GM23338 (cell line): ENCODE data around the gene CLEC12A. TPM values are rescaled to one million over a fixed set of nuclear protein-coding genes. Genes with fewer than 3 reads are reported as not detected.

Experiments used
- ATAC-seq: fragments of 200-7000 bp; cut with Tn5 transposase; 3 replicates; pipeline ENCODE4 v1.9.1; 2020
- DNase-seq: peaks from one replicate; pipeline ENCODE4 v3.0.0-alpha.2; 2015; ENCODE audit warnings: low spot score
- H2AFZ ChIP-seq: fragments of 200-600 bp; sonication (generic); 2 replicates; pipeline ENCODE4 v1.8.0; 2016; ENCODE audit warnings: antibody characterized with exemption, mild to moderate bottlenecking, moderate library complexity
- H3F3A ChIP-seq: fragments of 200-600 bp; sonication (generic); replicated peaks from 2 replicates; pipeline ENCODE4 v1.8.0; 2017; ENCODE audit warnings: antibody characterized with exemption, mixed run types, low read depth
- H3K27ac ChIP-seq: fragments of 200-600 bp; sonication (generic); 2 replicates; pipeline ENCODE4 v1.6.1; 2016; ENCODE audit warnings: low read depth
- H3K27me3 ChIP-seq: fragments of 200-600 bp; sonication (generic); 2 replicates; pipeline ENCODE4 v1.8.0; 2016; ENCODE audit warnings: mild to moderate bottlenecking, mixed run types, moderate library complexity; ENCODE audit not compliant: insufficient read depth
- H3K36me3 ChIP-seq: fragments of 200-600 bp; sonication (generic); 2 replicates; pipeline ENCODE4 v1.8.0; 2016; ENCODE audit warnings: mild to moderate bottlenecking; ENCODE audit not compliant: insufficient read depth
- H3K4me1 ChIP-seq: fragments of 200-600 bp; sonication (generic); 2 replicates; pipeline ENCODE4 v1.8.0; 2016; ENCODE audit warnings: mild to moderate bottlenecking, moderate library complexity; ENCODE audit not compliant: insufficient read depth
- H3K4me2 ChIP-seq: fragments of 200-600 bp; sonication (generic); 2 replicates; pipeline ENCODE4 v1.7.1; 2017; ENCODE audit warnings: mixed run types
- H3K4me3 ChIP-seq: fragments of 200-600 bp; sonication (generic); 2 replicates; pipeline ENCODE4 v1.6.1; 2016; ENCODE audit warnings: mixed run types
- H3K79me2 ChIP-seq: fragments of 200-600 bp; sonication (generic); replicated peaks from 2 replicates; pipeline ENCODE4 v1.8.0; 2017; ENCODE audit warnings: mild to moderate bottlenecking; ENCODE audit not compliant: insufficient read depth
- H3K9me2 ChIP-seq: fragments of 200-600 bp; sonication (generic); 2 replicates; pipeline ENCODE4 v1.8.0; 2017; ENCODE audit not compliant: insufficient read depth
- H4K20me1 ChIP-seq: fragments of 200-600 bp; sonication (generic); replicated peaks from 2 replicates; pipeline ENCODE4 v1.8.0; 2017; ENCODE audit warnings: mild to moderate bottlenecking; ENCODE audit not compliant: insufficient read depth
- H3K27ac Mint-ChIP-seq: 2 replicates; pipeline ENCODE4 v1.8.0; 2020; ENCODE audit warnings: inconsistent platforms, mild to moderate bottlenecking, moderate library complexity, mixed read lengths
- H3K27me3 Mint-ChIP-seq: 3 replicates; pipeline ENCODE4 v1.8.0; 2022; ENCODE audit warnings: low read depth, mild to moderate bottlenecking, moderate library complexity, mixed read lengths, inconsistent platforms; ENCODE audit not compliant: insufficient read depth, poor library complexity
- H3K36me3 Mint-ChIP-seq: 3 replicates; pipeline ENCODE4 v1.8.0; 2021; ENCODE audit warnings: low read depth, mild to moderate bottlenecking, inconsistent platforms, moderate library complexity, mixed read lengths
- H3K4me1 Mint-ChIP-seq: 3 replicates; pipeline ENCODE4 v1.8.0; 2020; ENCODE audit warnings: mild to moderate bottlenecking, inconsistent platforms, mixed read lengths
- H3K4me3 Mint-ChIP-seq: 3 replicates; pipeline ENCODE4 v1.8.0; 2021; ENCODE audit warnings: moderate library complexity, mild to moderate bottlenecking, inconsistent platforms, mixed read lengths
- H3K9me3 Mint-ChIP-seq: 3 replicates; pipeline ENCODE4 v1.8.0; 2020; ENCODE audit warnings: moderate library complexity, mild to moderate bottlenecking, inconsistent platforms, mixed read lengths
- CREB1 ChIP-seq: fragments of 250-450 bp; sonication (Bioruptor Pico); IDR thresholded peaks from 2 replicates; pipeline ENCODE4 v1.5.0; 2020; ENCODE audit warnings: low read depth, mild to moderate bottlenecking, moderate library complexity
- CTCF ChIP-seq, 2 experiments: fragments of 200-600 bp in 1 of 2; sonication (generic) in 1 of 2; conservative IDR thresholded peaks; 2 replicates each; pipeline versions ENCODE4 v1.5.1 to v1.6.1; 2016 to 2017; ENCODE audit warnings: antibody characterized with exemption in 2 of 2, low read depth in 2 of 2, mild to moderate bottlenecking in 2 of 2, moderate library complexity in 1 of 2
- EZH2phosphoT487 ChIP-seq: fragments of 200-600 bp; sonication (generic); IDR thresholded peaks from one replicate; pipeline ENCODE4 v1.8.1; 2018; ENCODE audit warnings: antibody characterized with exemption; ENCODE audit not compliant: unreplicated experiment
- NANOG ChIP-seq: IDR thresholded peaks from 2 replicates; pipeline ENCODE4 v1.6.1; 2016; ENCODE audit warnings: antibody characterized with exemption, borderline replicate concordance
- ZNF331 ChIP-seq: fragments of 250-450 bp; sonication (Bioruptor Pico); IDR thresholded peaks from 2 replicates; pipeline ENCODE4 v1.5.0; 2020; ENCODE audit warnings: low read depth, mild to moderate bottlenecking, moderate library complexity
- ZNF462 ChIP-seq: fragments of 250-450 bp; sonication (Bioruptor Pico); IDR thresholded peaks from 2 replicates; pipeline ENCODE4 v1.5.0; 2020; ENCODE audit warnings: mild to moderate bottlenecking, moderate library complexity
- polyA plus RNA-seq: library from polyadenylated mRNA; unstranded; fragments of >200 nt; fragmentation: Nextera tagmentation; extraction: Ambion mirVana; gene quantifications from 2 replicates; pipeline ENCODE4 v1.2.1, GENCODE V29; 2016
- total RNA-seq: library from RNA; depleted of rRNA; stranded (reverse); fragments of >200 nt; shearing (Covaris generic); gene quantifications from 2 replicates; pipeline ENCODE4 v1.2.3, GENCODE V29; 2014

Gene CLEC12A
- total and polyA plus RNA-seq, 2 experiments from 2014 or later = not detected

- H3K9me3 Mint-ChIP-seq = no peaks in the 10 kb centered on the region
- peak overlapping the region; percentile 38; the same call in 1 of the 2 replicates for H2AFZ ChIP-seq
Observed at GRCh38 chr12:9940375-9940774, 30.8 kb upstream of the CLEC12A start.

More at GRCh38 chr12:9940375-9940774, 30.8 kb upstream of the CLEC12A start:
- ATAC-seq = no peak
- Mint-ChIP-seq H3K4me3 (no peak overlapping the region), H3K27ac (no peak overlapping the region), H3K27me3 (no peaks in the 10 kb centered on the region), H3K4me1 (no peaks in the 10 kb centered on the region), H3K36me3 (no peaks in the 10 kb centered on the region)
- no peaks in the 10 kb centered on the region for H3F3A ChIP-seq
- peak; percentile 52 for DNase-seq
- H3K4me1 ChIP-seq = no peaks in the 10 kb centered on the region
- H4K20me1 ChIP-seq = no peaks in the 10 kb centered on the region
- H3K27me3 ChIP-seq = no peaks in the 10 kb centered on the region
- H3K36me3 ChIP-seq = no peaks in the 10 kb centered on the region
- H3K27ac ChIP-seq = no peak overlapping the region
- H3K79me2 ChIP-seq = no peaks in the 10 kb centered on the region
- H3K4me3 ChIP-seq = no peak overlapping the region
- H3K4me2 ChIP-seq = no peak overlapping the region
- TF ChIP-seq CREB1 (CRISPR knock-in tag) (no peak), ZNF331 (CRISPR knock-in tag) (no peak), CTCF (conservative IDR thresholded peaks at IDR 0.05; ENCODE audit: low read depth in 2 of 2) (peak; percentile 51 to 69), ZNF462 (CRISPR knock-in tag) (no peak), EZH2phosphoT487 (no peak), NANOG (no peak)
- H3K9me2 ChIP-seq = no peaks in the 10 kb centered on the region
